GM19372 (cell line): Measurements from ENCODE around the gene TGFBR3L.
A peak's percentile ranks its signal among the peaks of the same experiment; 100 is the strongest.
"Not testable (repeated sequence)": the region's sequence is repeated elsewhere in the genome, so short reads cannot be mapped to it uniquely, and the experiment has no call there.

Source experiments
- ATAC-seq: cut with Tn5 transposase; IDR thresholded peaks from one replicate; pipeline ENCODE4 v1.9.1; 2021; ENCODE audit warnings: mild to moderate bottlenecking, low read depth, moderate library complexity; ENCODE audit not compliant: unreplicated experiment

The TGFBR3L gene

DNA sequence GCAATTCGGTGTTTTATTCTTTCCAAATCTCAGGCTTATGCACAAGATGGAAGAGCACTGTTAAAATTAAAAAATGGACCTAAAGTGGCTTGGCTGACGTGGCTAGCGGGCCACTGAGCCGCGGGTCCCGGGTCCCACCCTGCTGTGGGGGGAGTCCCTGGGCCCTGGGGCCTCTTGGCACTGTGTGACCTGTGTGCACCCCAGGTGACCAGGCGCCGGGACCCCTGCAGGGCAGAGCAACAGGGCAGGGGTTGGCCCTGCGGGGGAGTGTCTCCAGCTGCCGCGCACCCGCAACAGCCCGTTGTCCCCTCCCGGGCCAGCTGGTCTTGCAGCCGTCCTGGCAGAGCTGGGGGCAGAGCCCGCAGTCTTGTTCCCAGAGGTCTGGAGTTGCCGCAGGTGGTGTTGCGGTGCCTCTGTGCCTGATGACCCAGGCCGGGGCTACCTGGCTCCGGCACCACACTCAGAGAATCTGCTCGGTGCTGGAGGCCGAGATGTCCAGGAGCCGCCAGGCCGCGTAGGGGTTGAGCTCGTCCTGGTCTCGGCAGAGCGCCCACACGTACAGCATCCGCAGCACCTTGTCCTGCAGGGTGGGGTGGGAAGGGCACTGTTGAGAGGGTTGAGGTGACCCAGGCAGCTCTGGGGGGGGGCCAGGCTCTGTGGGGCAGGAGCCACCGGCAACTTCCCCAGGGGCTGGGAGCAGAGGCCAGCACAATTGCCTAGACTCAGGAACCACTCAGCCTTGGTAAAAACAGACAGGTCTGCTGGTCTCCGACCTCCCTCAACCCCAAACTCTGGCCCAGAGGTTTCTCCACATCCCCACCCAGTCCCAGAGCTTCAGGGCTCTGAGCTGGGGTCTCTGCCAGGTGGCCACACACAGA lies 12.3 kb downstream of the TGFBR3L start:
- ATAC-seq: no peak

- no peak for ATAC-seq
Measured at GRCh38 chr19:7927605-7928333, 13.1 kb downstream of the TGFBR3L start.

DNA sequence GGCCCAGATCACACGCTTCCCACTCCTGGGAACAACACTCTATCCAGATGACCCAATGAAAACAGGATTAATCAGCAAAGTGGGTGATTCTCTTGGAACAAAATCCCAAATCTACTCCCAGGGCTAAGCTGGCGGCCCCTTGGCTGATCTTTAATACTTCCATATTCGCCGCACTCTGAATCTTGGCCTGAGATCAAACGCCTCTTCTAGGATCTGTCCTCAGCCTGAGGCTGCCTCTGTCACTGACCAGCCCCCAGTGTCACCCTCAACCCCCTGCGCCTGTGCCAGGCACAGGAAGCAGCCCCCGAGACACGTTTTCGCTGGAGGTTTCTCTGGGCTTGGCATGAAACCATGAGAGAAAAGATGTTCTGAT lies 13.7 kb downstream of the TGFBR3L start:
- ATAC-seq: no peak

GRCh38 chr19:7928741-7929701 lies 14.4 kb downstream of the TGFBR3L start:
- no peak for ATAC-seq

DNA sequence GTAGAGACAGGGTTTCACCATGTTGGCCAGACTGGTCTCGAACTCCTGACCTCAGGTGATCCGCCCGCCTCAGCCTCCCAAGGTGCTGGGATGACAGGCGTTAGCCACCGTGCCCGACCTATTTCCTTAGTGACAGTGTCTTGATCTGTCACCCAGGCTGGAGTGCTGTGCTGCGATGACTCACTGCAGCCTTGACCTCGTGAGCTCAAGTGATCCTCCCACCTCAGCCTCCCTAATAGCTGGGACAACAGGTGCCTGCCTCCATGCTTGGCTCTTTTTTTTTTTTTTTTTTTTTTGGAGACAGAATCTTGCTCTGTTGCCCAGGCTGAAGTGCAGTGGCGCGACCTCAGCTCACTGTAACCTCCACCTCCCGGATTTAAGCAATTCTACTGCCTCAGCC lies 15.4 kb downstream of the TGFBR3L start:
- ATAC-seq: not testable (repeated sequence)

GRCh38 chr19:7930765-7931164 lies 16.1 kb downstream of the TGFBR3L start:
- no peak for ATAC-seq

GRCh38 chr19:7931221-7932061 lies 16.8 kb downstream of the TGFBR3L start:
- ATAC-seq: no peak

DNA sequence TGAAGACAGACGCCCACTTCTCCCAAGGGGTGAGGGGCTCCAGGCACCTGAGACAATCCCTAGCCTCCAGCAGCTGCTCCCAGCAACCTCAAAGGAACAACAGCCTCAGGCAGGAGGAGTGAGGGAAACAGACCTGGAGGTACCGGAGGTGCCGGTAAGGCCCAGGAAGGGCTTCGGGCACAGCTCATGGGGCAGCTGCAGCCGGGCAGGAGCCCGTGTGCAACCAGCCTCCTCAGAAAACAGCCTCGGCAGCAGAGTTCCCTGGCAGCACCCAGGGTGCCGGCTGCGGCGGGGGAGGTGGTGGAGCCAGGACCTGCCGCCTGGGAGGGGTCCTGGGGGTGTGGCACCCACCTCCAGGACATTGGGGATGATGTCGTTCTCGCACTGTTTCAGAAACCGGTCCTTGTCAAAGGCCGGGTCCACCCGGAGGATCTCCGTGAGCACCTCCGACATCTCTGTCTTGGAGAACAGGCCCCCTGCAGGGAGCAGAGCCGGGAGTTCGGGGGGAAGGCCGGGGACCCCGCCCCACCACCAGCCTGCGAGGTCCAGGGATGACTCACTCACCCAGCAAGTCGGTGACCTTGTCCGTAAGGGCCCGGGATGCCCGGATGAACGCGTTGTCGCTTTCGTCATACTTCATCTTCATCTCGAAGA lies 17.8 kb downstream of the TGFBR3L start:
- no peak for ATAC-seq

DNA sequence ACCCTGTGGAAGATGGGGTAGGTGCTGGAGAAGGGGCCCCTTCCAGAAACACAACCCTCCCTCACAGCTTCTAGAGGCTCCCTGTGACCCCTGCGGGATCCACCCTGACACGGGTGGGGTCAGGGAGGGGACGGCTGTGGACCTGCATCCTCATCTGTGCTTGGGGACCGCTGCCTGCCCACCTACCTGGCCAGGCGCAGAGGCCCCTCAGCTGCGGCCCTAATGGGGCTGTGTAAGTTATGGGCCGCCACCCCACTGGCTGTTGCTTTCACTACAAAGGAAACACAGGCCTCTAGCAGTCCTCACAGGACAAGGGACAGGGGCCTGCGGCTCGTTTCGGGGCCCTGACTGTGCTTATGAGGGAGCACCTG lies 18.3 kb downstream of the TGFBR3L start:
- ATAC-seq: no peak

GRCh38 chr19:7933411-7933810 lies 18.8 kb downstream of the TGFBR3L start:
- ATAC-seq: no peak

DNA sequence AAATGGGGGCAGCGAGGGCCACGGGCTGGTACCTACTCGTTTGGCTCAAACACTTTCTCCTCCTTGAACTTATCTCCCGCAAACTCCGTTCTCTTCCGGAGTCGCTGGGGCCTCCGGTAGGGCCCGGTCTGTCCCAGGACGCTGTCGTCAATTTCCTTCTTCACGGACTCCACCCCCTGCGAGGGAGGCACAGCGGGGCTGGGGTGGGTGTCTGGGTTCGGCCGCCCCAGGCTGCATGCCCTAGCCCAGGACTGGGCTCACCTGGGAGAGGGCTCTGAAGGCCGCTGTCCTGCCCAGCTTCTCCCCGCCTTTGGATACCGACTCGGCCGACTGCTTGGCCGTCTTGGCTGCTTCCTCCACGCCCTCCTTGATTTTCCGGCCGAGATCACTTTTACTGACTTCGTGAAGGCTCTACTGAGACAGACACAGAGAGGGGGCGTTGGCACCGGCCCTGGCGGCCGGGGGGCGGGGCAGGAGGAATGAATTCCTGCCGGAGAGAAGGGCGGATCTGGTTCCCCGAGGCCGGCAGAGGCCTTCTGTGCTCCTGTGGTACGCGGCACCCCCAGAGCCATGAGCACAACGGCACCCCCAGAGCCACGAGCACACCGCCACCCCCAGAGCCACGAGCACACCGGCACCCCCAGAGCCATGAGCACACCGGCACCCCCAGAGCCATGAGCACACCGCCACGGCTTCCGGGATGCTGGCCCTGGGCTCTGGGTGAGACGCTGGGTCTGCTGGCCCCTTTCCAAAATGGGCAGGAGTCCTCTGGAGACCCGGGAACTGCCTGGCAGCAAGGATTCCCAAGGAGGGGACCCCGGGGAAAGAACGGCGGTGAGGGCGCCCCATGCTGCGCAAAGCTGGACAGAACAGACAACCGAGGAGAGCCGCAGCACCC lies 19.4 kb downstream of the TGFBR3L start:
- ATAC-seq: no peak

GRCh38 chr19:7934766-7935165 lies 20.1 kb downstream of the TGFBR3L start:
- no peak for ATAC-seq

DNA sequence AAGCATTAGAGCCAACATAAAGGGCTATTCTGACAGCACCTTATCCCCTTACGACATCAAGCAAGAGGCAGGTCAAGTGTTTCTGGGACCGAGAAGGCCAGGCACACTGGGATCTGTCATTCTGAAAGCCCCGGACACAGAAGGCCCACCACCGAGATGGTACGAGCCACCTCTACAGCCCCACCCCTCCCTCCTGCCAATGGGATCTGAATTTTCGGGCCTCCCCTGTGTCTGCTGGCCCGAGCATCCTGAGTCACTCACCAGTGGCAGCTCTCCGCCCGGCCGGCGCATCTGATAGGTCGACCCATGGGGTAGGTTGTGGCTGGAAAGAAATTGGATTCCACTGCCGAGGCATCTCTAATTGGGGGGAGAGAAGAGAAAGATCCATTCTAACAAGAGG lies 26.2 kb downstream of the TGFBR3L start:
- ATAC-seq: no peak

- ATAC-seq: no peak
Measured at GRCh38 chr19:7941895-7942596, 27.4 kb downstream of the TGFBR3L start.

- no peak for ATAC-seq
Measured at GRCh38 chr19:7942981-7943443, 28.4 kb downstream of the TGFBR3L start.

DNA sequence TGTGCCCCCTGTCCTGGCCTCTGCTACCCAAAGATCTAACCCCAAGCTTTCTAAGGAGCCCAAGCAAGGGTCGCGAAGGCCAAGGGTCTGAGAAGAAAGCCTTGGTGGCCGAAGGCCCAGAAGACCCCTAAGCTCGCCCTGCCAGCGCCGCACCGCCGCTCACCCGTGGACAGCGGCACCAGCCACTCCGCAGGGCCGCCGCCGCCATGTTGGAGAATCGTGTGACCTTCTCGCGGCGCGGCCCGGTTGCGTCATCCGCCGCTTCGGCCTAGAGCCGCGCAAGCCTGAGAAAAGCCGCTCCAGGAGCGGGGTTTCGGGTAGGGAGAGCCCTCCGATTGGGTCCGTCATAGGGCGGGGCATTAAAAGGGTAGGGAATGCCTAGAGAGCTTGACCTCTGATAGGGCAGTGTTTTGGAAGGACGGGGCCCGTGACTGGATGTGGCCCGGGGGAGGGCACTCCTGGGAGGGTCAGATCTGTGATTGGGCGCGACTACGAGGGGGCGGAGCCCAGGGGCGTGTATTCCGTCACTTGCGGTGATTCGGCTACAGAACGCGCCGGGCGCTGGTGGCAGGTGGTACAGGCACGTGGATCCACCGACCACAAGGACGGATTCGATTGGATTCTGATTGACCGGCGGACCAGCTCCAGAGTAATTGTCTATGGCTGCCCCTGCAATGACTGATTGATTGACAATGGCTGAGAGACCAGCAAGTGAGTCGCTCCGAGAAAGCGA lies 29.0 kb downstream of the TGFBR3L start, which contains the start of gene TIMM44:
Gene TIMM44 (minus strand): TSS at position 223 of the 733 bp plus-strand sequence. CDS start 15 bp downstream, at position 208.
- ATAC-seq: peak; percentile 97
